NCI-H82 (cell line): ENCODE data around the gene PPP1R12B.
"Not testable (repeated sequence)": the region's sequence is repeated elsewhere in the genome, so short reads cannot be mapped to it uniquely, and the experiment has no call there.

Experiments
- DNase-seq: peaks from one replicate; lab custom pipeline; 2025; lab: John Stamatoyannopoulos, UW

The PPP1R12B gene

DNA sequence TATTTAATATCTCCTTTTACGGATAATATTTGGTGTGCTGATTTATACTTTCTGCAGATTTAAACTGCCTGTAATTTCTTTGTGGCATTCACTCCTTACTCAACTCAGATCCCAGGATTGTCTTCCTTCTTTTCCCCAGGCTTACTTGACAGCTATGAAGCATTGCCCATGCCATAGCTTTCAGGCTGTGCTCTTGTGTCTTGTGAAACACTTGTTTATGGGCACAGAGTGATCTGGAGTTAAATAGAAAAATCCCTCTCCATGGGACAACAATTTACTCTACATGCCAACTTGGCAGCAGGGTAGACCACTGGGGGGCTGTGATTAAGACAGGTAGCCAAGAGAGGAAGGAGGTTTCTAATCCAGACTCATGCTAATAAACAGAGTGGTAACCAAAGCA lies 57.4 kb downstream of the PPP1R12B start:
- DNase-seq = no peak

DNA sequence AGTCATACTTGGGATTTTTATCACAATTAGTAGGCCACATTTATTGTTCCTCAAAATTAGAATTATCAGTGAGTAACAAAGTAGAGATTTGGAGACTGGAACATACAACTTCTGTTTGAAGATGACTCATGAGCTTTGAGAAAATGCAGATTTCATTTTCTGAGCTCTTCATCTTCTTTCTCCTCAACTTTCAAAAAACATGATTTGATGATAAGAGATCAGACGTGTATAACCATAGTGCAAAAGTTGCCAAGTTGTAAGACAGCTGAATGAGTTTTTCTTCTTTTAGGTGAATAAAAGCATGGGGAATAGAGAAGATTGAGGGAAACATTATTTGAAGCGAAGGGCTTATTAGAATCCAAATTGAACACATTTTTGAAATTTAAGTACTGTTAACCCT lies 58.4 kb downstream of the PPP1R12B start:
- DNase-seq = not testable (repeated sequence)

DNA sequence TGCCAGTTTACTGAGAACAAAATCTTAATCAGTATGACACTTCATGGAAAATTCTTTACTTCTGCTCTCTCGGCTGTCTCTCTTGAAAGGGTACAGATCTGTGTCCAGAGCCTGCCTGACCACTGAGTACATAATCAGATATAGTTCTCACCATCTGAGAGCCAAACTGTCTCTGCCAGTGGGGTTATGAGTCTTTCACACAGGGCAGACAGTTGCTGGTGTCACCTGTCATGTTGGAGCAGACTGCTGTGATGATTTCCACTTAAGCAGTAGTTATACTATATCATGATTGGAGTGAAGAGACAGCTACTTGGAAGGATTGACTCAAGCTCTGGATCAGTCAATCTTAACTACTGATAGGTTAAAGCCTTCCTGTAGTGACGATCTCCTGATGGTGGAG lies 58.9 kb downstream of the PPP1R12B start:
- DNase-seq = peak; percentile 85

DNA sequence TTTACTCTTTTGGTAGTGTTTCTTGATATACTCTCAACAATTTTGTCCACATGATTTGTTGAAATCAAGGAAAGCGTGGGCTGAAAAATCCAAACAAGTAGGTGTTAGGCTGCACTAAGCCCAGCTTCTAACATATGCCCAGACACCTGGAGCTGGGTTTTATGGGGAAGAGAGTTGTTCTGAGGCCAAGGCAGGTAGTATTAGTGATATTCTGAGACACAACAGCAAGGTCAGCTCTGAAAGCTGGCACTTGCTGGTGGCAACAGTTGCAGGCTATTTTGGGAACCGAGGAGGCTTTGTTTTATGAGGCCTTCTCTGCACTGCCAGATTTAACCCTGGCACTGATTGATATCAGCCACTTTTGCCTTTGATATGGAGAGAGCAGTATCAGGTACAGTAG lies 61.8 kb downstream of the PPP1R12B start:
- DNase-seq = peak; percentile 48

DNA sequence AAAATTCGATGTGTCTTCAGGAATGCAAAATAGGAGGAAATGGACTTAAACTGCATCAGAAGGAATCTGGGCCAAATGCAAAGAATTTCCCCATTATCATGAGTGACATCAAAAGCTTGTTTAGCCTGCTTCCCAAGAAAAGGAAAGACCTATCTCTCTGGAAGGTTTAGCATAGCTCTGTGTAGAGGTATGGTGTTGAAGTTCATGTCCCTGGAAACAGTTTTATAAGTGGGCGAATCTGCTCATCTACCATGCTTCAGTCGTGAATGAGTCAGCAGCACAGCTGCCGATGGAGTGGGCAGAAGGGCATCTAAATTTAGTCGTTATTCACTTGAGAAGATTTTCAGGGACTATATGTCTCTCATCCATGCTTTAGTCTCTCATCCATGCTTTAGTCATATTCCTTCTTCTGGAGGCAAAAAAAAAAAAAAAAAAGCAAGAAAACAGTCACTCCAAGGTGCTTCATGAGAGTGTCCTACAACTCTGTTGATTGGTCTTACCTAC lies 62.4 kb downstream of the PPP1R12B start:
- DNase-seq = not testable (repeated sequence)

DNA sequence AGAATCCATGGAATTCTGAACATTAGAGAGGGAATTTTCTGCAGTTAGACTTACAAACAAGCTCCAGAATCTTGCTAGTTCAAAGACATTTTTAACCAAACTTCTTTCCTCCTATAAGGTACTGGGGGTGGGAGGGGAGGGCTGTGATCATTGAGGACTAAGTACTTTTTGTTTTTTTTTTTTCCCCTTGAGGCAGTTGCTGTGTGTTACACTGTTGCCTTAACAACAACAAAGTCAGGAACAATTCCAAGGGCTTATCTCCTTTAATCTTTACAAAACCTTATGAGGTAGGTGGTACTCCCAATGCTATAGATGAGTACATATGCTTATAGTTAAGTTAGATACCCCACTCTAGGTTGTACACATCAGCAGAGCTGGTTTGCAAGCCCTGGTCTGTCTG lies 62.9 kb downstream of the PPP1R12B start:
- DNase-seq = peak; percentile 69

DNA sequence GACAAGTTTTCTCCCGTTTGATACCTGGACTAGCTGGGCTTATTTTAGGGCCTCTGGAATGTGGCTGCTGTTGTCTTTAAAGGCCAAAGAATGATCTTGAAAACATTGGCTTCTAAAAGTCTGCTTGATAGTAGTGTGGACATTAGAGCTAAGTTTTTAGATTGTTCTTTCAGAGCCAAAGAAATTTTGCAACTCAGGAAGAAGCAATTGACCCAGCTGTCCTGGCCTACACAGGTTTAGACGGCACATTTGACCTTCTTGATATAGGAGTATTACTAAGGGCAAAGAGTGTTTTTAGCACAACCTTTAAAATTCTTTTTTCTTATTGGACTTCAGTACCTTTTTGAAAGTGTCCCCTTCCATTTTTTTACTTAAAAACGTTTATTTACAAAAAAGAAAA lies 63.9 kb downstream of the PPP1R12B start:
- not testable (repeated sequence) for DNase-seq

DNA sequence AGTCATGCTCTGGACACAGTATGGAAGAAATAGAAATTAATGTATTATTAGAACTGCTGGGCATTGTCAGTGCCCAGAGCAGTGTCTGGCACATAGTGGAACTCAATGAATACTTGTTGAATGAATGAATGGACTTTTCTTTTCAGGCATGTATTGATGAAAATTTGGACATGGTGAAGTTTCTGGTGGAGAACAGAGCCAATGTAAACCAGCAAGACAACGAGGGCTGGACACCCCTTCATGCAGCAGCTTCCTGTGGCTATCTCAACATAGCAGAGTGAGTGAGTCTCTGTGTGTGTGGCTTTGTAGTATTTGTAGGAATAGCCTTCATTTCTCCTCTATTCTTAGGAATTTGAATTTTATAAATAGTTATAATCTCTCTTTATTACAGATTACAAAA lies 68.1 kb downstream of the PPP1R12B start:
- DNase-seq = no peak

DNA sequence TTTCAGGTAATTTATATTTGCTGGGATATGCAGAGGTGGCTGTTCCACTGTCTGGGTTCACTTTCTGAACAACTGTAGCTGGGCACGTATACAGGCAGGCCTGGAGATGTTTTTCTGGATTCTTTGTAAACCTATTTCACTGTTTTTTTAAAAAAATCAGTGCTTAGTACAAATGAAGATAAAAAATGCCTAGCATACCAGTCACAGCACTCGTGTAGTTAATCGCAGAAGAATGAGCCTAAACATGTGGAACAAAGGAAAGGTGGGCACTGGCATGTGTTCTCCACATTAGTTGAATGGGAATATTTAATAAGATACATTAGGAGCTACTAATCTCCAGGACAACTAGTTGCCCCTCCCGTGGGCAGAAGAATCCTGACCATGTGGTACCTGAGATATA lies 68.6 kb downstream of the PPP1R12B start:
- DNase-seq = not testable (repeated sequence)

DNA sequence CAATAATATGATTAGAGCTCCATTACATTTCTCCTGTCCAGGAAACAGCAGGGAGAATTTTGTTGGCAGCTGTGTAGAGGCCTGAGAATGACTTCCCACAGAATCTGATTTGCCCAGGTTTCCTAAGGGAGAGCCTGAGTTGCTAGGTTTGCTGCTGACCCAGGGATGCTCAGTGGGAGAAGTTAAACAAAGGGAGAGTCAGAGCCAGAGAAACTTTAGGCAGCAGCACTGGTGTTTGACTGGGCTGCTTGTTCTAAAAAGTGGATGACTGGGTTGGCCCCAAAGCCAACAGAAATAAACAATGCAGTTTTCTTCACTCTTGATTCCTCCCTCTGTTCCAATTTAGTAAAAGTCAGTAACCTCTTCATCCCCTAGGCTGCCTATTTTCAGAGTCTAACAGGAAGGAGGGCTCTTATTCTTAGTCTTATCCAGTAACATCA lies 69.3 kb downstream of the PPP1R12B start:
- peak; percentile 38 for DNase-seq

DNA sequence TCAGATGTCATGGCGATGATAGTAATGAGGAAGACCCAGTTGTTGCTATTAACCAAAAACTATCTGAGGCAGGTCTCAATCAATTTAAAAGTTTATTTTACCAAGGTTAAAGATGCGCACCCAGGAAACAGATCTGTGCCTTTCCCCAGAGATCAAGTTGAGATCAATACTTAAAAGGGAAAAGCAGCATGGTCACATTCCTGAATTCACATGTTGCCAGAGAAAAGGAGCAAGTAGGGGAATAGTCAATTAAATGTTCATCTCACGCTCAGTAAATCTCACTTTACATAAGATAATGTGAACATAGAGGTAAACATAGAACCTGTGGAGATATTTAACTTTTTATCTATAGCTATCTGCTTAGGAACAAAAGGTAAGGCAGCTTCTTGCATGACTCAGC lies 71.2 kb downstream of the PPP1R12B start:
- DNase-seq = not testable (repeated sequence)

DNA sequence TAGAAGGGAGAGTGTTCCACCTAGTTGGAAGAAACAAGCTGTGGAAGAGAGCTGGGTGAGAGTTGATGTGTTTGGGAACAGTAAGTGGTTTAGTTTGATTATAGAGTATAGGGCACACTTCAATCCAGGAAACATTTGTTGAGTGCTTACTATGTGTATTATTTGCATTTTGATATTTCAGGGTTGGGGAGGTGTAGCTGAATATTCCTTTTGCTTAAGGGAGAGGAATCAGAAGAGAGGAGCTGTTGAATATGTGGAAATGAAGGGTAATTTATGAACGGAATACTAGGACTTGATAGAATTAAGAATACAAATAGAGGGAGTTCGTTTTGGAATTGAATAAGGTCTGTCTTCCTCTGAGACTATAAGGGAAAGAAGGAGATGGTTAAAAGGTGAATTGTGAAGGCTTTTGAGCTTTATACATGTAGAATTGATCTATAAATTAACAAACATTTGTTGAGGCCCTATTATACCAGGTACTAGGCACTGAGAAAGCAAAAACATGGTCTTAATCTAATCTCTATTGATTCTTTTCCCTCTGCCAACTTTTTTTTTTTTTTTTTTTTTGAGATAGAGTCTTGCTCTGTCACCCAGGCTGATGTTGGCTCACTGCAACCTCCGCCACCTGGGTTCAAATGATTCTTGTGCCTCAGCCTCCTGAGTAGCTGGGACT lies 72.1 kb downstream of the PPP1R12B start:
- DNase-seq = peak; percentile 41

DNA sequence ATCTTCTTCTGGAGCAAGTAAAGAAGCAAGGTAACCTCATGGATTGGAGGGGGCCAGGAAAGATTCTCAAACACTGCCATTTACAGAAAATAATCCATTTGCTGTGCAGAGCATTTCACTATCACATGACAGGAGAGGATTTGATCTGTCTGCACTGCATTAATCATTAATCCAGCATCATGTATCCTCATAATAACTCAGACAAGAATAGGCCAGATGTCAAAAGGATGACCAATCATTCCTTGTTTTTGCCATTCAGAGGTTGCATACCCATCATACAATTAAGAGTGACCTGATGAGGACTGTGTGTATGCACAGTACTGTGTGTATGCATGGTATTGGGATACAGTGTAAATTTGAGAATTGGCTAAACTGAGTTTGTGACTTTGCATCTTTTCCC lies 74.2 kb downstream of the PPP1R12B start:
- DNase-seq = not testable (repeated sequence)

DNA sequence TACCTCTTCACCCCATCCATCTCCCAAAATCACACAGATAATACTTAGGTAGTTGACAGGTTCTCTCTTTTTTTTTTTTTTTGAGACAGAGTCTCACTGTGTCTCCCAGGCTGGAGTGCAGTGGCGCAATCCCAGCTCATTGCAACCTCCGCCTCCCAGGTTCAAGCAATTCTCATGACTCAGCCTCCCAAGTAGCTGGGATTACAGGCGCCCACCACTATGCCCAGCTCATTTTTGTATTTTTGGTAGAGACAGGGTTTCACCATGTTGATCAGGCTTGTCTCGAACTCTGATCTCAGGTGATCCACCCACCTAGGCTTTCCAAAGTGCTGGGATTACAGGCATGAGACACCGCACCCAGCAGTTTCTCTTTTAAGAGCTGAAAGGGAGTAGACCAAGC lies 75.8 kb downstream of the PPP1R12B start:
- not testable (repeated sequence) for DNase-seq

DNA sequence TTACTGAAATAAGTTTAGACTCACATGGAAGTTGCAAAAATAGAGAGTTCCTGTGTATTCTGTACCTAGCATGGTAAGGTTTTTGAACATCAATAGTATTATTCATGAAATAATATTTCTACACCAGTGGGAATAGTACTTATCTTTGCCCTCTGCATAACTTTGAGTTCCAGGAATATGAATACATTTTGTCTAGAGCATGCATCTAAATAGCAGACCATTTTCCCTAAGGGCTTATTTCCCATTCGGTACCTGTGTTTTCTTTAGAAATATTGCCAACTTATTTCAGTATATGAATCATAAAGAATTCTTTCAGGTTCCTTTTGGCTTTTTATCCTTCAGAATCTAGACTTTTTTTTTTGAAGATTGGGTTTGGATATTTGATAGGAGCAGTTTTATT lies 81.6 kb downstream of the PPP1R12B start:
- not testable (repeated sequence) for DNase-seq

DNA sequence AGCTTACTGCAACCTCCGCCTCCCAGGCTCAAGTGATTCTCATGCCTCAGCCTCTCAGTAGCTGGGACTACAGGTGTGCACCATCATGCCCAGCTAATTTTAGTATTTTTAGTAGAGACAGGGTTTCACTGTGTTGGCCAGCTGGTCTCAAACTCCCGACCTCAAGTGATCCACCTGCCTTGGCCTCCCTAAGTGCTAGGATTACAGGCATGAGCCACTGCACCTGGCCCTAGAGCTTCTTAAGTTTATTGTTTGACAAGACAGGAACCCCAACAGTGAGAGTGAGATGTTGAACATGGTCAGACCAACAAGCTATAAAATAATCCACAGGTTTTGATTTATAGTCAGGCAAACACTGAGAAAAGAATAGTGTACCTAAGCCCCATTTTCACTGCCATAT lies 83.8 kb downstream of the PPP1R12B start:
- DNase-seq = not testable (repeated sequence)

DNA sequence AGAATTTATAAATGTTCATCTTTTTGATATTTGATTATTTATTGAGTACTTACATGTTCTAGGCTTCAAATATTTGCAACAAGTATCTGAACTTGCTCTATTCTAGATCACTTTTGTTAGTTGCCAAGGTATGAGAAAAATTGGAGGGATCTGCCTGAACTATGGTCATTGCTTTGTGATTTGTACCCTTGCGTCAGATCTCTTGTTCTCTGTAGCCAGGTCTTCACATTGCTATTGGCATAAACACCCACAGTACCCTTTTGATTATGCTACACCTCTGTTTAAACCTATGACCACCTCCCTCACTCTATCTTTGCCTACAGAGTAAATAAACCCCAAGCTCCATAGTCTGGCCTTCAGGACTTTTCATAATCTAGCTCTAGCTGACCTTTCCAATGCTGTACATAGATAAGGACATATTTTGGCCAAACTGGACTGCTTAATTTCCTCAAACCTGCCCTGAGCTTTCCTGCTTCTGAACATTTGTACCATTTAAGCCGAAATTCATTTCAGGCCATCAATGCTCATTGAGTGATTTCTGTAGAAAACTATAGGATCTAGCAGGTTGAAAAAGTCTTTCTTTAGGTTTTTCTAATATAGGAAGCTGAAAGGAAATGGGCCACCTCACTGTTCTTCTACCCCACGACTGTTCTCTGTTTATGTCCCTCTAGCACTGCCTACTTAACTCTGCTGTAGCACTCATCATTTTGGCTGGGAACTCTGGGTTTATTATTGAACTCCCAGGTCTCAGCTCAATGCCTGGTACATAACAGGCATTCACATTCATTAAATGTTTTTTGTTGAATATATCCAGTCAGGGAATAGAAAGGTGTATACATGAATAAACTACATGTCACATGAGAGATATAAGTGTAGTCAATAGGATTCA lies 84.9 kb downstream of the PPP1R12B start:
- DNase-seq = no peak

DNA sequence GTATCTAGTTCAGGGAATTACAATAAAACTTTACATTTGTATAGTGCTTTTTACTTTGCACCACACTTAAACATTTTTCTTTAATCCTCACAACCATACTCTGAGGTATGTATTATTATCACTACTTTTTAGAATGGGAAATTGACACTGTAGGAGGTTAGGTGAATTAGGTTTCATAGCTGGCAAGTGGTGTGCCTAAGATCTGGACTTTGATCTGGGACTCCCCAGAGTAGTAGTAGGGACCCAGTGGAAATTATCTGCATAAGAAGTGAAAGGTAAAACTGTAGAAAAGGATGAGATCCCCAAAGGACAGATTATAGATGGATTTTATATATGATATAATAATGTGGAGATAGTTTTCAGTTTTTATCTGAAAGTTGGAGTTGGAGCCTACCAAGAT lies 85.6 kb downstream of the PPP1R12B start:
- no peak for DNase-seq

DNA sequence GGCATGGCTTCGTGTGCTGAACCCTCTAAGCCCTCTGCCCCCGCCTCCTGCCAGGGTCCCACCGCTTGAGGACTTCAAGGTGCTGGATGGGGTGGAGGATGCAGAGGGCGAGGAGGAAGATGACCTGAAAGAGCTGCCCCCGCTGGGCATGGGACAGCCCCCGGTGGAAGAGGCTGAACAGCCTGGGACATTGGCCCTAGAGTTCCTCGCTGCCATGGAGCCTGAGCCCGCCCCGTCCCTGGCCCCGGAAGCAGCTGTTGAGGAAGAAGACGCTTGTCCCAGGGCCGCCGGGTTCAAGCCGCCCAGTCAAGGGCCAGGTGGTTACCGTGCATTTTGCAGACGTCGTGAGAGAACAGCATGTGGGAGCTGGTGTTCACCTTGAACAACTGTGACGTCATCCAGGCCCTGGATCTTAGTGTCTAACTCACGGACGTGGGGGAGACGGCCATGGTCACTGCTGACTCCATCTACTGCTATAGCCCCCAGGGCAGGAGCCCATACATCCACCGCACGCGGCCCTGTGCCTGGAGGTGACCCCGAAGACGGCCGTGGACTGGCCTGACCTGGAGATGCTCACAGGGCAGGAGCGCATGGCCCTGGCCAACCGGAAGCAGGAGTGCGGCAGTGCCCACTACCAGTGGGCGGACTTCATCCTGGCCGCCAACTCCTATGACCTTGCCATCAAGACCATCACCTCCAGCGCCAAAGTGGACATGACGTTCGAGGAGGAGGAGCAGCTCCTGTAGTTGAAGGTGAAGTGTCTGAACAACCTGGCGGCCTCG lies 90.1 kb downstream of the PPP1R12B start:
- no peak for DNase-seq

DNA sequence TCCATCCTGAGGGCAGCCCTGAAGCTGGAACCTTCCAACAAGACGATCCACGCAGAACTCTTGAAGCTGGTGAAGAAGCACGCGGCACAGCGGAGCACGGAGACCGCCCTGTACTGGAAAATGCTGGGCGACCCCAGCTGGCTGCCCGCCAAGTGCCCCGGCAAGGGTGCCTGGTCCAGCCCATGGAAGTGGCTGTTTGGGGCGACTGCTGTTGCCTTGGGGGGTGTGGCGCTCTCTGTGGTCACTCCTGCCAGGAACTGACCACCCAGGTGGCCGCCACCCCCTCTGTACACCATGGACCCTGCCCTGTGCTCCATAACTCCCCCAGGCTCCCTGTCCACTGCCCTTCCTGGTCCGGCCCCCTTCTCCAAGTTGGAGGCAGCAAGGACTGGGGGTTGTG lies 90.8 kb downstream of the PPP1R12B start:
- DNase-seq = no peak

DNA sequence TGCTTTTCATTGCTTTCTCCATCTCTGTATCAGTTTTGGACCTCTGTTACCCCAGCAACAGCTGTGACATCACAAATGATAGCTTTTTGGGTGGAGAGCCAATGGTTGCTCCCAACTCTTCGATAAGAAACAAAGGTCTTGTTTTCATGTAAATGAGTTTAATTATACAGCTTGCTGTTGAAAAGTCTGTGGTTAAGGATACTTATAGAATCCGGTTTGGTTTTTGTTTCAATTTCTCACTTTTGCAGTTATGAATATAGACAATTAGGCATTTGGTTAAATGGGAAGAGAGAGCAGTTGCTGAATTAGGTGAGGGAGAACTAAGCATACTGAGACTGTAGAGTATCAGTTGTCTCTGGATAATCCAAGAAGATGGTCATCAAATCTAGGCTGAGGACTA lies 99.6 kb downstream of the PPP1R12B start:
- not testable (repeated sequence) for DNase-seq

DNA sequence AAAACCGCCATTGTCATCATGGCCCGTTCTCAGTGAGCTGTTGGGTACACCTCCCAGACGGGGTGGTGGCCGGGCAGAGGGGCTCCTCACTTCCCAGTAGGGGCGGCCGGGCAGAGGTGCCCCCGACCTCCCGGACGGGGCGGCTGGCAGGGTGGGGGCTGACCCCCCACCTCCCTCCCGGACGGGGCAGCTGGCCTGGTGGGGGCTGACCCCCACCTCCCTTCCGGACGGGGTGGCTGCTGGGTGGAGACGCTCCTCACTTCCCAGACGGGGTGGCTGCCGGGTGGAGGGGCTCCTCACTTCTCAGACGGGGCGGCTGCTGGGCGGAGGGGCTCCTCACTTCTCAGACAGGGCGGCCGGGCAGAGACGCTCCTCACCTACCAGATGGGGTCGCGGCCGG lies 103.1 kb downstream of the PPP1R12B start:
- DNase-seq = not testable (repeated sequence)
